HL-60 (cell line): ENCODE measurements around the gene ATXN7L1.

ENCODE experiments used
- DNase-seq, 2 experiments: peaks; one replicate each; pipeline ENCODE4 v3.0.0-alpha.2; 2010 to 2020; ENCODE audit warnings: low read depth in 1 of 2, low spot score in 1 of 2
- H3K27ac ChIP-seq: fragments of 250-450 bp; sonication (Bioruptor Pico); replicated peaks from 2 replicates; pipeline ENCODE4 v1.5.1; 2020; ENCODE audit warnings: mild to moderate bottlenecking, moderate library complexity
- H3K27me3 ChIP-seq: fragments of 250-450 bp; sonication (Bioruptor Pico); 2 replicates; pipeline ENCODE4 v1.5.1; 2021; ENCODE audit warnings: mild to moderate bottlenecking, moderate library complexity; ENCODE audit not compliant: insufficient read depth, poor library complexity, severe bottlenecking
- H3K4me3 ChIP-seq: replicated peaks from 2 replicates; pipeline ENCODE4 v1.5.1; 2011; ENCODE audit warnings: mild to moderate bottlenecking, control low read depth, low read length; ENCODE audit not compliant: insufficient read depth
- CTCF ChIP-seq: IDR thresholded peaks from one replicate; pipeline ENCODE4 v1.5.1; 2011; ENCODE audit warnings: low read length, control low read depth, inconsistent platforms; ENCODE audit not compliant: insufficient read depth
- GABPA ChIP-seq: IDR thresholded peaks from 2 replicates; pipeline ENCODE4 v1.6.1; 2012; ENCODE audit warnings: low read depth
- POLR2AphosphoS5 ChIP-seq: IDR thresholded peaks from 2 replicates; pipeline ENCODE4 v1.6.1; 2012; ENCODE audit warnings: low read depth
- REST ChIP-seq: IDR thresholded peaks from 2 replicates; pipeline ENCODE4 v1.6.1; 2012; ENCODE audit warnings: low read depth; ENCODE audit not compliant: insufficient replicate concordance
- SPI1 ChIP-seq: IDR thresholded peaks from 2 replicates; pipeline ENCODE4 v1.6.1; 2012; ENCODE audit warnings: low read depth, mild to moderate bottlenecking, borderline replicate concordance

The ATXN7L1 gene

GRCh38 chr7:105773030-105773460 is 103.4 kb downstream of the ATXN7L1 start:
- TF ChIP-seq CTCF (no peak), POLR2AphosphoS5 (no peak), GABPA (no peak), REST (no peak), SPI1 (no peak)
- Histone ChIP-seq H3K27me3 (no peaks in the 10 kb centered on the region), H3K27ac (no peak overlapping the region), H3K4me3 (no peak overlapping the region)
- no peak for DNase-seq

- Histone ChIP-seq H3K27me3 (no peaks in the 10 kb centered on the region), H3K27ac (no peak overlapping the region), H3K4me3 (no peak overlapping the region)
- no peak for TF ChIP-seq SPI1
- no peak for TF ChIP-seq REST
- no peak for TF ChIP-seq POLR2AphosphoS5
- TF ChIP-seq CTCF: no peak
- no peak for TF ChIP-seq GABPA
- DNase-seq: no peak
Observed at GRCh38 chr7:105769901-105770628, 106.3 kb downstream of the ATXN7L1 start.

GRCh38 chr7:105768898-105769507 is 107.4 kb downstream of the ATXN7L1 start:
- no peak for DNase-seq
- TF ChIP-seq SPI1: no peak
- no peak for TF ChIP-seq GABPA
- H3K4me3 ChIP-seq: no peak overlapping the region
- no peaks in the 10 kb centered on the region for H3K27me3 ChIP-seq
- H3K27ac ChIP-seq: no peak overlapping the region

GRCh38 chr7:105768117-105768516 is 108.3 kb downstream of the ATXN7L1 start:
- H3K4me3 ChIP-seq: no peak overlapping the region
- H3K27ac ChIP-seq: no peak overlapping the region
- no peak for TF ChIP-seq SPI1
- no peak for TF ChIP-seq GABPA
- TF ChIP-seq POLR2AphosphoS5: no peak
- TF ChIP-seq CTCF: no peak
- no peak for TF ChIP-seq REST
- no peak for DNase-seq
- no peaks in the 10 kb centered on the region for H3K27me3 ChIP-seq
